Activated CD8-positive, alpha-beta memory T cell treated with anti-CD3 and anti-CD28 coated beads for 4 hours (primary cell): ENCODE data around the gene CD82.

ENCODE experiments used
- DNase-seq, 2 donors: peaks; one replicate each; pipeline ENCODE4 v3.0.0-alpha.2; 2020; ENCODE audit warnings: low read depth in 2 of 2

CD82 gene

GRCh38 chr11:44601471-44602370 is 36.3 kb downstream of the CD82 start:
- DNase-seq: peak in 1 of 2 donors; percentile 20

- no peak for DNase-seq
Measured at GRCh38 chr11:44602891-44603310, 37.4 kb downstream of the CD82 start.

- no peak for DNase-seq
Measured at GRCh38 chr11:44604171-44604581, 38.7 kb downstream of the CD82 start.

GRCh38 chr11:44605068-44605708 is 39.7 kb downstream of the CD82 start:
- DNase-seq: no peak

- DNase-seq: no peak
Measured at GRCh38 chr11:44605965-44606364, 40.5 kb downstream of the CD82 start.

GRCh38 chr11:44606472-44606871 is 41.0 kb downstream of the CD82 start:
- DNase-seq: no peak

- no peak for DNase-seq
Measured at GRCh38 chr11:44607319-44607962, 42.0 kb downstream of the CD82 start.

GRCh38 chr11:44607987-44608386 is 42.5 kb downstream of the CD82 start:
- DNase-seq: no peak

GRCh38 chr11:44608651-44608990 is 43.2 kb downstream of the CD82 start:
- DNase-seq: no peak

GRCh38 chr11:44608991-44609782 is 43.7 kb downstream of the CD82 start:
- DNase-seq: no peak

- DNase-seq: no peak
Measured at GRCh38 chr11:44609783-44610155, 44.3 kb downstream of the CD82 start.

- DNase-seq: no peak
Measured at GRCh38 chr11:44610186-44610955, 44.9 kb downstream of the CD82 start.

GRCh38 chr11:44611088-44611487 is 45.6 kb downstream of the CD82 start:
- no peak for DNase-seq

- DNase-seq: peak; percentile 63 to 82
Measured at GRCh38 chr11:44611687-44612434, 46.4 kb downstream of the CD82 start.

GRCh38 chr11:44613153-44613552 is 47.7 kb downstream of the CD82 start:
- DNase-seq: no peak

- DNase-seq: no peak
Measured at GRCh38 chr11:44614281-44614775, 48.9 kb downstream of the CD82 start.

- no peak for DNase-seq
Measured at GRCh38 chr11:44615041-44615755, 49.7 kb downstream of the CD82 start.

GRCh38 chr11:44615913-44616791 is 50.7 kb downstream of the CD82 start:
- no peak for DNase-seq
